HepG2 (cell line): ENCODE results near the gene MSI2. TPM values are rescaled to one million over a fixed set of nuclear protein-coding genes. Genes with fewer than 3 reads are reported as not detected.
A peak's percentile ranks its signal among the peaks of the same experiment; 100 is the strongest.

Source experiments
- NFE2L2 ChIP-seq: fragments of 150-350 bp; IDR thresholded peaks from 2 replicates; pipeline ENCODE4 v1.6.1; 2014; ENCODE audit warnings: low read length
- PRPF4 ChIP-seq: fragments of 200-400 bp; formaldehyde crosslinking; IDR thresholded peaks from 2 replicates; pipeline ENCODE4 v1.6.1; 2016; ENCODE audit warnings: low read length, low read depth; ENCODE audit not compliant: poor library complexity, severe bottlenecking
- RARA ChIP-seq: IDR thresholded peaks from 2 replicates; pipeline ENCODE4 v1.6.1; 2016; ENCODE audit warnings: missing genetic modification reagents, missing compliant biosample characterization
- RBM22 ChIP-seq: fragments of 200-400 bp; formaldehyde crosslinking; optimal IDR thresholded peaks from 2 replicates; pipeline ENCODE3; 2017; ENCODE audit warnings: mild to moderate bottlenecking, low read length, moderate library complexity
- SIX1 ChIP-seq: sonication (generic); formaldehyde crosslinking; IDR thresholded peaks from 2 replicates; pipeline ENCODE4 v1.4.0; 2020; ENCODE audit warnings: missing genetic modification reagents, borderline replicate concordance
- SNAPC5 ChIP-seq: sonication (generic); formaldehyde crosslinking; IDR thresholded peaks from 2 replicates; pipeline ENCODE4 v1.8.1; 2023; ENCODE audit warnings: mild to moderate bottlenecking, missing genetic modification reagents, borderline replicate concordance
- SP140L ChIP-seq: sonication (generic); formaldehyde crosslinking; IDR thresholded peaks from 2 replicates; pipeline ENCODE4 v1.4.0; 2020; ENCODE audit warnings: missing genetic modification reagents, borderline replicate concordance
- TBL1XR1 ChIP-seq: fragments of 150-350 bp; IDR thresholded peaks from 2 replicates; pipeline ENCODE4 v1.6.1; 2014; ENCODE audit warnings: borderline replicate concordance, low read length; ENCODE audit not compliant: partially characterized antibody
- ZFP36 ChIP-seq: fragments of 150-350 bp; IDR thresholded peaks from 2 replicates; pipeline ENCODE4 v1.6.1; 2018; ENCODE audit warnings: borderline replicate concordance, low read length, low read depth; ENCODE audit not compliant: partially characterized antibody
- ZNF235 ChIP-seq: sonication (generic); formaldehyde crosslinking; IDR thresholded peaks from 2 replicates; pipeline ENCODE4 v1.8.1; 2023; ENCODE audit warnings: mild to moderate bottlenecking, missing genetic modification reagents, borderline replicate concordance
- polyA plus RNA-seq, 8 experiments: library from polyadenylated mRNA; depleted of rRNA in 3 of 8; stranded (reverse) in 7 of 8; unstranded in 1 of 8; fragments of >200 nt; fragmentation: Illumina TruSeq in 4 of 8; extraction: Trizol in 4 of 8; gene quantifications; 2 replicates each; pipeline versions ENCODE4 v1.2.1 to v1.2.3, GENCODE V29; 2011 to 2016; ENCODE audit warnings: low read depth in 4 of 8, missing spikeins in 1 of 8, mixed read lengths in 1 of 8; ENCODE audit not compliant: insufficient read depth in 1 of 8
- total RNA-seq, 5 experiments: library from RNA; depleted of rRNA; stranded (reverse); fragments of >200 nt; fragmentation: Illumina TruSeq; extraction: Trizol; gene quantifications; 2 replicates each; pipeline ENCODE4 v1.2.3, GENCODE V29; 2016; ENCODE audit warnings: low read depth in 1 of 5
- TF ChIP-seq, protein P1 (sequence below): sonication (generic); formaldehyde crosslinking; IDR thresholded peaks from 2 replicates; pipeline ENCODE4 v1.5.0; 2020; ENCODE audit warnings: missing genetic modification reagents

MSI2 gene
- total and polyA plus RNA-seq, 2 of the 13 experiments (the other 11 are each of a cell fraction or from before 2014, with no cell fraction given): 77.5 to 78.4 TPM

DNA sequence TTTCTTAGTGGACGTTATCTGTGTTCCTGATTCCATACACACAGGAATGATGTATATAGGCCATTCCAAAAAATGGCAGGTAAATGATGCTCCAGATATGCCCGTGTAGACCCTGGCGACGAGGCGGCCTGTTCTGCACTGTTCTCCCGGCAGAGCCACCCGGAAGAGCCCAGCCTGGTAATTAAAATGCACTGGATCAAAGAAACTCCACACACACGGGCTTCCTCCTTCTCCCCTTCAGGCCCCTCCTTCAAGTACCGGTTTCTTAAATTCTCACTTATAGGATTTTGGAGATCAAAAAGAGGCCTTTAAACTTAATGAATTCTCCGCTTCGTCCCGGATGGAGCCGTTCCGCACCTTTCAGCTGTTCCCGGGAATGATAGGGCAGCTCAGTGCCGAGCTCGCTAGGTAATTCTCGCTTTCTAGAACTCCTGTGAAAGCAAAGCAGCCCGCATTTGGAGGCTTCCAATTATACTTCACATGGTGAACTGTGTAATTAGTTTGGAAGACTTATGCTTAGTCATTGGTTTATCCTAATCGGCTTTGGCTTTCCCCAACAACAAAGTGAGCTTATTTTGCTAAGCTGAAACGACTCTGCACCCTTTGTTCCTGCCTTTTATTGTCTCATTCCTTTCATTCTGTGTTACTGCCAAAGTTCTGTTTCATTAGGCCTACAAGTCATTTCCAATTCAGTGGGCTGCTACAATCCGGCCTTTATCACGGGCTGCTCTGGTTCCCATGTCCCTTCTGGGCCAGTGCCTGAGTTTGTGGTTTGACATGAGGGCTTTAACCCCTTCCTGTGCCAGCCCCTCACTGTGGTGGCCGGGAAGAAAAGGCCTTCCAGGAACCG, 150.0 kb downstream of the MSI2 start (continued):
- TF ChIP-seq ZNF235: no peak
- no peak for TF ChIP-seq RARA (CRISPR knock-in tag)
- peak; percentile 58; the same call in 1 of the 2 replicates for TF ChIP-seq NFE2L2
- TF ChIP-seq, protein P1, sequence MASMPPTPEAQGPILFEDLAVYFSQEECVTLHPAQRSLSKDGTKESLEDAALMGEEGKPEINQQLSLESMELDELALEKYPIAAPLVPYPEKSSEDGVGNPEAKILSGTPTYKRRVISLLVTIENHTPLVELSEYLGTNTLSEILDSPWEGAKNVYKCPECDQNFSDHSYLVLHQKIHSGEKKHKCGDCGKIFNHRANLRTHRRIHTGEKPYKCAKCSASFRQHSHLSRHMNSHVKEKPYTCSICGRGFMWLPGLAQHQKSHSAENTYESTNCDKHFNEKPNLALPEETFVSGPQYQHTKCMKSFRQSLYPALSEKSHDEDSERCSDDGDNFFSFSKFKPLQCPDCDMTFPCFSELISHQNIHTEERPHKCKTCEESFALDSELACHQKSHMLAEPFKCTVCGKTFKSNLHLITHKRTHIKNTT (CRISPR knock-in tag): no peak
- 0 out of 2 replicates have a peak, but pooled peaks have one; percentile 51 for TF ChIP-seq SNAPC5 (CRISPR knock-in tag)
- TF ChIP-seq ZFP36: no peak
- peak; percentile 0 for TF ChIP-seq RBM22
- no peak for TF ChIP-seq SIX1 (CRISPR knock-in tag)
- no peak for TF ChIP-seq TBL1XR1
- peak; percentile 7 for TF ChIP-seq PRPF4
- 0 out of 2 replicates have a peak, but pooled peaks have one; percentile 2 for TF ChIP-seq SP140L (CRISPR knock-in tag)
- TF ChIP-seq, all 625 proteins: peak for 25
